ENCODE measurements around the gene MTMR1.

Gene MTMR1

DNA sequence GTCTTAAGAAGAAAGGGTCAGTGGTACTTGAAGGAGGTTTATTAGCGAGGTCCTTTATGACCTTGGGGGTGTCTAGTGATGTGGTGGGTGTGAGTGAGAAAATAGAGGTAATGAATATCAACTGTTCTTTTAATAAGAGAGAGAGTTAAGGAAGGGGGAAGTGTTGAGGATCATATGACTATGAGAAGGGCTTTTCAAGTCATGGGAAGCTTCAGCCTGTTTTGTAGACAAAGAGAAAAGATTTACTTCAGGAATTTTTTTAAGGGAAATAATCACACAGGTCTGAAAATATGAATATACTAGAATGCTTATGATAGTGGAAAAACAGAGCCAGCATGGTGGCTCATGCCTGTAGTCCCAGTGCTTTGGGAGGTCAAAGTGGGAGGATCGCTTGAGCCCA is 41.3 kb upstream of the MTMR1 start:
- H4K20me1 ChIP-seq (ENCODE audit: low read depth, low read length): no peaks in the 10 kb centered on the region
- no peaks in the 10 kb centered on the region for H3F3A ChIP-seq (ENCODE audit: insufficient read depth)
- no peak for TF ChIP-seq EZH2phosphoT487 (conservative IDR thresholded peaks at IDR 0.05; ENCODE audit: low read length)
- TF ChIP-seq, protein P1, sequence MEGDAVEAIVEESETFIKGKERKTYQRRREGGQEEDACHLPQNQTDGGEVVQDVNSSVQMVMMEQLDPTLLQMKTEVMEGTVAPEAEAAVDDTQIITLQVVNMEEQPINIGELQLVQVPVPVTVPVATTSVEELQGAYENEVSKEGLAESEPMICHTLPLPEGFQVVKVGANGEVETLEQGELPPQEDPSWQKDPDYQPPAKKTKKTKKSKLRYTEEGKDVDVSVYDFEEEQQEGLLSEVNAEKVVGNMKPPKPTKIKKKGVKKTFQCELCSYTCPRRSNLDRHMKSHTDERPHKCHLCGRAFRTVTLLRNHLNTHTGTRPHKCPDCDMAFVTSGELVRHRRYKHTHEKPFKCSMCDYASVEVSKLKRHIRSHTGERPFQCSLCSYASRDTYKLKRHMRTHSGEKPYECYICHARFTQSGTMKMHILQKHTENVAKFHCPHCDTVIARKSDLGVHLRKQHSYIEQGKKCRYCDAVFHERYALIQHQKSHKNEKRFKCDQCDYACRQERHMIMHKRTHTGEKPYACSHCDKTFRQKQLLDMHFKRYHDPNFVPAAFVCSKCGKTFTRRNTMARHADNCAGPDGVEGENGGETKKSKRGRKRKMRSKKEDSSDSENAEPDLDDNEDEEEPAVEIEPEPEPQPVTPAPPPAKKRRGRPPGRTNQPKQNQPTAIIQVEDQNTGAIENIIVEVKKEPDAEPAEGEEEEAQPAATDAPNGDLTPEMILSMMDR (IDR thresholded peaks at IDR 0.05; ENCODE audit: insufficient read depth, low read length, poor library complexity, severe bottlenecking): no peak
- H3K27me3 ChIP-seq (ENCODE audit: low read length): no peaks in the 10 kb centered on the region
- H2AFZ ChIP-seq (ENCODE audit: low read depth, low read length, severe bottlenecking): no peak overlapping the region
- H3K9me3 ChIP-seq (ENCODE audit: insufficient read depth, low read length): no peaks in the 10 kb centered on the region
- H3K36me3 ChIP-seq (ENCODE audit: low read length): no peaks in the 10 kb centered on the region
- H3K79me2 ChIP-seq (ENCODE audit: insufficient read depth, low read length): no peaks in the 10 kb centered on the region
- H3K4me2 ChIP-seq (ENCODE audit: low read depth, low read length, poor library complexity, severe bottlenecking): no peak overlapping the region
- H3K4me3 ChIP-seq (ENCODE audit: insufficient read depth, low read length, poor library complexity, severe bottlenecking): no peak overlapping the region
- H3K9ac ChIP-seq (ENCODE audit: low read length): no peak overlapping the region
- no peak overlapping the region for H3K27ac ChIP-seq (ENCODE audit: low read depth, low read length)
- H3K9me2 ChIP-seq (replicated peaks; ENCODE audit: insufficient read depth, low read length): no peaks in the 10 kb centered on the region

DNA sequence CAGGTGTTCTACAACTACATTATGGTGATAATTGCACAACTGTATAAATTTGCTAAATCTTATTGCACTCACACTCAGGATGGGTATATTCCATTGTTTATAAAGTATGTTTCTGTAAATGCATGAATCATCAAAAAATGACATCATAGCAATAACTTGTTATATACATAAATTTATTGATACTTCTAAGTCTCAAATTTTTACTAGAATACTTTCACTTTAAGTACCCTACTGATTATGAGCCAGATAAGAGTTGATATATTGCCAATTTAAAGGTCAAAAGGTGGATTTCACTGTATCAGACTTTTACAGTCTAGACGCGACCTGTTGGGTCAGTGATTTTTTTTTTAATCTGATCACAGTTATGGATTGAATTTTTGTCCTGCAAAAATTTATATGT is 37.4 kb upstream of the MTMR1 start:
- no peak overlapping the region for H3K9ac ChIP-seq (ENCODE audit: low read length)
- H4K20me1 ChIP-seq (ENCODE audit: low read depth, low read length): no peaks in the 10 kb centered on the region
- no peaks in the 10 kb centered on the region for H3K79me2 ChIP-seq (ENCODE audit: insufficient read depth, low read length)
- no peaks in the 10 kb centered on the region for H3K9me2 ChIP-seq (replicated peaks; ENCODE audit: insufficient read depth, low read length)
- no peaks in the 10 kb centered on the region for H3K9me3 ChIP-seq (ENCODE audit: insufficient read depth, low read length)
- no peak overlapping the region for H3K27ac ChIP-seq (ENCODE audit: low read depth, low read length)
- H3K4me3 ChIP-seq (ENCODE audit: insufficient read depth, low read length, poor library complexity, severe bottlenecking): no peak overlapping the region
- no peaks in the 10 kb centered on the region for H3K27me3 ChIP-seq (ENCODE audit: low read length)
- TF ChIP-seq, protein P1 (IDR thresholded peaks at IDR 0.05; ENCODE audit: insufficient read depth, low read length, poor library complexity, severe bottlenecking): no peak
- TF ChIP-seq EZH2phosphoT487 (conservative IDR thresholded peaks at IDR 0.05; ENCODE audit: low read length): no peak
- H2AFZ ChIP-seq (ENCODE audit: low read depth, low read length, severe bottlenecking): no peak overlapping the region
- no peak overlapping the region for H3K4me2 ChIP-seq (ENCODE audit: low read depth, low read length, poor library complexity, severe bottlenecking)
- H3F3A ChIP-seq (ENCODE audit: insufficient read depth): no peaks in the 10 kb centered on the region
- no peaks in the 10 kb centered on the region for H3K36me3 ChIP-seq (ENCODE audit: low read length)

DNA sequence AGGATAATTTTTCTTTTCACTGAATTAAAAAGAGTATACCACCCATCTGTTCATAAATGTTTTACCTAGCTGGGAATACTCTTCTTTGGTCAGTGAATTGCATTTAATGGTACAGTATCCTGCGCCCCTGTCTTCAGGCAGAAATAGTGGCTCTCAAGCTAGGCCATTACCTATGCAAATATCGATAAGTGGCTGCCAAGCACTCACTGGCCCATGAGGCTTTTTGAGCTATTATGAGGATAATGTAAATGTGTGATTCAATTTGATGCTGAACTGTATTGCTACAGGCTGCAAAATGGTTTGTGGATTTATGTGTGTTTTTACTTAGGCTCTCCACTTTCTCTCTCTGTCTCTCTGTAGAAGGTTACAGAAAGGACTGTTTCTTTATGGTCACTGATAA is 30.1 kb upstream of the MTMR1 start:
- Histone ChIP-seq H2AFZ (ENCODE audit: low read depth, low read length, severe bottlenecking) (no peak overlapping the region), H4K20me1 (ENCODE audit: low read depth, low read length) (no peaks in the 10 kb centered on the region), H3K36me3 (ENCODE audit: low read length) (no peaks in the 10 kb centered on the region), H3K4me2 (ENCODE audit: low read depth, low read length, poor library complexity, severe bottlenecking) (no peak overlapping the region), H3F3A (ENCODE audit: insufficient read depth) (no peaks in the 10 kb centered on the region), H3K9ac (ENCODE audit: low read length) (no peak overlapping the region), H3K27ac (ENCODE audit: low read depth, low read length) (no peak overlapping the region), H3K9me3 (ENCODE audit: insufficient read depth, low read length) (no peaks in the 10 kb centered on the region), H3K79me2 (ENCODE audit: insufficient read depth, low read length) (no peaks in the 10 kb centered on the region), H3K4me3 (ENCODE audit: insufficient read depth, low read length, poor library complexity, severe bottlenecking) (no peak overlapping the region), H3K9me2 (replicated peaks; ENCODE audit: insufficient read depth, low read length) (no peaks in the 10 kb centered on the region), H3K27me3 (ENCODE audit: low read length) (no peaks in the 10 kb centered on the region)
- TF ChIP-seq, protein P1 (IDR thresholded peaks at IDR 0.05; ENCODE audit: insufficient read depth, low read length, poor library complexity, severe bottlenecking): no peak
- TF ChIP-seq EZH2phosphoT487 (conservative IDR thresholded peaks at IDR 0.05; ENCODE audit: low read length): no peak
